Pancreas (tissue), 10 donors: ENCODE measurements around the gene EIF2B1. TPM values are rescaled to one million over a fixed set of nuclear protein-coding genes. Genes with fewer than 3 reads are reported as not detected.

Experiments
- ATAC-seq, 4 donors: fragments of 200-7000 bp; cut with Tn5 transposase; one replicate each; pipeline versions ENCODE4 v1.8.0 to v1.9.1; 2020; ENCODE audit warnings: mild to moderate bottlenecking in 4 of 4, moderate library complexity in 4 of 4
- DNase-seq, 6 donors: peaks; one replicate each; pipeline ENCODE4 v3.0.0-alpha.2; 2020
- FAIRE-seq: peaks from 2 replicates; lab custom pipeline; 2012; peaks lifted over from hg19 to GRCh38; lab: Jason Lieb, UNC
- H3K27ac ChIP-seq, 4 donors: fragments of 200-600 bp; sonication (generic); 1 replicate in 3 of 4; 2 replicates in 1 of 4; pipeline versions ENCODE4 v1.5.0 to v1.8.0; 2020
- H3K27me3 ChIP-seq, 4 donors: fragments of 200-600 bp; one replicate each; pipeline ENCODE4 v1.8.0; 2021
- H3K36me3 ChIP-seq, 3 donors: fragments of 200-600 bp; sonication (generic) in 1 of 3; one replicate each; pipeline versions ENCODE4 v1.5.0 to v1.8.0; 2020 to 2021
- H3K4me1 ChIP-seq, 3 donors: fragments of 200-600 bp; one replicate each; pipeline ENCODE4 v1.8.0; 2021
- H3K4me3 ChIP-seq, 4 donors: fragments of 200-600 bp; sonication (generic) in 2 of 4; one replicate each; pipeline versions ENCODE4 v1.5.0 to v1.8.0; 2020 to 2021
- H3K9me3 ChIP-seq, 4 donors: fragments of 200-600 bp; one replicate each; pipeline ENCODE4 v1.8.0; 2021
- CTCF ChIP-seq, 4 donors: fragments of 200-600 bp; sonication (generic) in 3 of 4; IDR thresholded peaks; one replicate each; pipeline versions ENCODE4 v1.5.0 to v1.8.0; 2021; ENCODE audit warnings: antibody characterized with exemption in 4 of 4
- WGBS, 2 donors: extraction: QIAGEN DNeasy Blood & Tissue Kit; methylation state at CpG; one replicate each; pipeline ENCODE4 v1.1.7; 2013; 5-methylcytosine and 5-hydroxymethylcytosine counted together
- intact Hi-C, 3 donors: fragments of 100-400 bp; cut with DNase I; formaldehyde crosslinking; loops; one replicate each; pipeline versions ENCODE4 v1.11.1 to v1.14.2; 2022
- polyA plus RNA-seq, 2 donors: library from polyadenylated mRNA; stranded (reverse); fragments of 200-250 nt; gene quantifications; one replicate each; pipeline ENCODE4 v1.2.3, GENCODE V29; 2013
- total RNA-seq, 6 donors: library from RNA; stranded (reverse); fragmentation: NEBNext Ultra II Directional in 4 of 6; extraction: Animal tissue kit (Norgen Biotek cat#: 25700) in 4 of 6; gene quantifications; one replicate each; pipeline versions ENCODE4 v1.2.1 to v1.2.4, GENCODE V29; 2021 to 2023
- donor health status: healthy with polysubstance abuse.
- donor health status: DM: no; HTN: no; CAD: no; lungs with moderate emphysema.
- donor health status: DM: no; HTN: no; CAD: no.
- donor health status: control.
- donor health status: control.
- donor health status: Bipolar disorder and iron deficiency.
- donor health status: DM: yes; HTN: yes; CAD: no.
- donor health status: DM: no; HTN: no; CAD: no.
- donor health status: DM: no; HTN: no; CAD: no.
- donor health status: DM: yes; HTN: yes; CAD: no.

EIF2B1 gene
- total and polyA plus RNA-seq, 8 donors: 15.6 to 28.6 (median 22.8) TPM

- FAIRE-seq (no peak), DNase-seq (no peak), ATAC-seq (peak in 1 of 4 donors; percentile 13)
- no peaks in the 10 kb centered on the region for H3K4me1 ChIP-seq
- intact Hi-C loops: no loop called here
- TF ChIP-seq CTCF (IDR thresholded peaks at IDR 0.05): no peak
- H3K9me3 ChIP-seq: no peaks in the 10 kb centered on the region
- 78 to 80% methylated on average over 15 of the region's 15 CpGs for WGBS, 2 donors
- no peak overlapping the region for H3K27ac ChIP-seq
- peaks cover 10 to 59% (median 47%) of the 10 kb centered on the region in 3 donors for H3K36me3 ChIP-seq
- no peak overlapping the region for H3K4me3 ChIP-seq
- no peaks in the 10 kb centered on the region for H3K27me3 ChIP-seq
These were observed 11.6 kb downstream of the EIF2B1 start for GRCh38 chr12:123621619-123622530.

GRCh38 chr12:123621101-123621500, 12.4 kb downstream of the EIF2B1 start:
- no peaks in the 10 kb centered on the region for H3K27me3 ChIP-seq
- no peaks in the 10 kb centered on the region for H3K4me1 ChIP-seq
- FAIRE-seq (no peak), ATAC-seq (no peak), DNase-seq (no peak)
- no peaks in the 10 kb centered on the region for H3K9me3 ChIP-seq
- WGBS, 2 donors: 78 to 79% methylated on average over 8 of the region's 8 CpGs
- no peak overlapping the region for H3K4me3 ChIP-seq
- peaks cover 10 to 59% (median 54%) of the 10 kb centered on the region in 3 donors for H3K36me3 ChIP-seq
- H3K27ac ChIP-seq: no peak overlapping the region
- intact Hi-C loops: no loop called here
- TF ChIP-seq CTCF (IDR thresholded peaks at IDR 0.05): no peak

GRCh38 chr12:123617580-123617979, 15.9 kb downstream of the EIF2B1 start:
- H3K36me3 ChIP-seq: peaks cover 13 to 69% (median 59%) of the 10 kb centered on the region in 3 donors
- intact Hi-C loops: no loop called here
- FAIRE-seq: no peak

GRCh38 chr12:123617144-123617543, 16.3 kb downstream of the EIF2B1 start:
- H3K27me3 ChIP-seq: no peaks in the 10 kb centered on the region
- FAIRE-seq (no peak), DNase-seq (no peak), ATAC-seq (no peak)
- 75 to 76% methylated on average over 3 of the region's 3 CpGs for WGBS, 2 donors
- no peaks in the 10 kb centered on the region for H3K9me3 ChIP-seq
- no peak overlapping the region for H3K4me3 ChIP-seq
- intact Hi-C loops: no loop called here
- H3K4me1 ChIP-seq: no peaks in the 10 kb centered on the region
- H3K36me3 ChIP-seq: peaks cover 14 to 67% (median 62%) of the 10 kb centered on the region in 3 donors
- TF ChIP-seq CTCF (IDR thresholded peaks at IDR 0.05): no peak
- H3K27ac ChIP-seq: no peak overlapping the region

More at GRCh38 chr12:123617580-123617979, 15.9 kb downstream of the EIF2B1 start:
- H3K27ac ChIP-seq: no peak overlapping the region
- H3K27me3 ChIP-seq: no peaks in the 10 kb centered on the region
- DNase-seq: no peak
- H3K9me3 ChIP-seq: no peaks in the 10 kb centered on the region
- no peak for ATAC-seq
- 90% methylated on average over 13 of the region's 13 CpGs for WGBS, 2 donors
- no peak for TF ChIP-seq CTCF (IDR thresholded peaks at IDR 0.05)
- no peak overlapping the region for H3K4me3 ChIP-seq
- no peaks in the 10 kb centered on the region for H3K4me1 ChIP-seq

- no peaks in the 10 kb centered on the region for H3K27me3 ChIP-seq
- 75 to 77% methylated on average over 4 of the region's 4 CpGs for WGBS, 2 donors
- H3K27ac ChIP-seq: no peak overlapping the region
- no peaks in the 10 kb centered on the region for H3K9me3 ChIP-seq
- ATAC-seq (peak in 1 of 4 donors; percentile 25), FAIRE-seq (no peak), DNase-seq (no peak)
- peaks cover 11 to 72% (median 59%) of the 10 kb centered on the region in 3 donors for H3K36me3 ChIP-seq
- intact Hi-C loops: no loop called here
- no peak for TF ChIP-seq CTCF (IDR thresholded peaks at IDR 0.05)
- no peak overlapping the region for H3K4me3 ChIP-seq
- H3K4me1 ChIP-seq: no peaks in the 10 kb centered on the region
These were observed 19.0 kb downstream of the EIF2B1 start for GRCh38 chr12:123614531-123614930.
